Activated CD4-positive, CD25-positive, alpha-beta regulatory T cell treated with anti-CD3 and anti-CD28 coated beads, Interleukin-2, amount 50 U/mL, for 72 hours (primary cell): ENCODE results near the gene ARSI.

ENCODE experiments used
- DNase-seq: peaks from one replicate; pipeline ENCODE4 v3.0.0; 2021

The ARSI gene

GRCh38 chr5:150305557-150305956 is 2.9 kb upstream of the ARSI start:
- no peak for DNase-seq

- DNase-seq = no peak
Observed at GRCh38 chr5:150305095-150305494, 2.4 kb upstream of the ARSI start.

- DNase-seq = no peak
Observed at GRCh38 chr5:150304481-150305081, 1.9 kb upstream of the ARSI start.

- no peak for DNase-seq
Observed at GRCh38 chr5:150303660-150304386, 1.1 kb upstream of the ARSI start.

GRCh38 chr5:150303070-150303615 is 438 bp upstream of the ARSI start:
- no peak for DNase-seq

- DNase-seq = no peak
Observed at GRCh38 chr5:150301901-150302300, 804 bp downstream of the ARSI start.

- no peak for DNase-seq
Observed at GRCh38 chr5:150301170-150301505, 1.6 kb downstream of the ARSI start.

- no peak for DNase-seq
Observed at GRCh38 chr5:150300496-150301169, 2.1 kb downstream of the ARSI start.

GRCh38 chr5:150299571-150300327 is 3.0 kb downstream of the ARSI start:
- DNase-seq = no peak

GRCh38 chr5:150298701-150299451 is 3.8 kb downstream of the ARSI start:
- no peak for DNase-seq

- DNase-seq = no peak
Observed at GRCh38 chr5:150297934-150298595, 4.6 kb downstream of the ARSI start.

GRCh38 chr5:150297236-150297890 is 5.3 kb downstream of the ARSI start:
- no peak for DNase-seq

- DNase-seq = no peak
Observed at GRCh38 chr5:150296496-150296895, 6.2 kb downstream of the ARSI start.

- no peak for DNase-seq
Observed at GRCh38 chr5:150295741-150296486, 6.8 kb downstream of the ARSI start.

GRCh38 chr5:150295172-150295634 is 7.5 kb downstream of the ARSI start:
- DNase-seq = no peak

- DNase-seq = no peak
Observed at GRCh38 chr5:150294551-150295071, 8.1 kb downstream of the ARSI start.

GRCh38 chr5:150293091-150293941 is 9.4 kb downstream of the ARSI start:
- no peak for DNase-seq

GRCh38 chr5:150291388-150292385 is 11.0 kb downstream of the ARSI start:
- DNase-seq = no peak
